Measurements from ENCODE around the gene WDR7. TPM values are rescaled to one million over a fixed set of nuclear protein-coding genes. Genes with fewer than 3 reads are reported as not detected.

WDR7 gene
- total and polyA plus RNA-seq, 2 experiments from 2014 or later, result 7.0 to 14.8 TPM

DNA sequence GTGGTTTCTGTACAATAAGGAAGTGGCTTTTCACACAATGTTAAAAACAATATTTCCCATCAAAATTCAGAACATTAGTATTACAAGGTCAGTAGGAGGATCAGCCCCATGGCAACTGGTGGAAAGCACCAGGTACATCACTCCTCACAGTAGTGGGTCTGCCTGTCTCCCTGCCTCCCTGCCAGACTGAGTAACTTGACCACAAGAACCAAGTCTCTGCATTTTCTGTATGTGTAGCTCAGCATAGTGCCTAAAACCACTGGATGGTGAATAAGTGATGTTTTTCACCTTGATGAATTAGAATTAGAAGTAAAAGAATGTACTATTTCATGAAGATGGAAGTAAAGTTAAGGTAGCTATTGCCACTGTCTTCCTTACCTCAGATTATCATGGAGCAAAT lies 4.1 kb upstream of the WDR7 start (continued):
- TF ChIP-seq, protein P1, sequence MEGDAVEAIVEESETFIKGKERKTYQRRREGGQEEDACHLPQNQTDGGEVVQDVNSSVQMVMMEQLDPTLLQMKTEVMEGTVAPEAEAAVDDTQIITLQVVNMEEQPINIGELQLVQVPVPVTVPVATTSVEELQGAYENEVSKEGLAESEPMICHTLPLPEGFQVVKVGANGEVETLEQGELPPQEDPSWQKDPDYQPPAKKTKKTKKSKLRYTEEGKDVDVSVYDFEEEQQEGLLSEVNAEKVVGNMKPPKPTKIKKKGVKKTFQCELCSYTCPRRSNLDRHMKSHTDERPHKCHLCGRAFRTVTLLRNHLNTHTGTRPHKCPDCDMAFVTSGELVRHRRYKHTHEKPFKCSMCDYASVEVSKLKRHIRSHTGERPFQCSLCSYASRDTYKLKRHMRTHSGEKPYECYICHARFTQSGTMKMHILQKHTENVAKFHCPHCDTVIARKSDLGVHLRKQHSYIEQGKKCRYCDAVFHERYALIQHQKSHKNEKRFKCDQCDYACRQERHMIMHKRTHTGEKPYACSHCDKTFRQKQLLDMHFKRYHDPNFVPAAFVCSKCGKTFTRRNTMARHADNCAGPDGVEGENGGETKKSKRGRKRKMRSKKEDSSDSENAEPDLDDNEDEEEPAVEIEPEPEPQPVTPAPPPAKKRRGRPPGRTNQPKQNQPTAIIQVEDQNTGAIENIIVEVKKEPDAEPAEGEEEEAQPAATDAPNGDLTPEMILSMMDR (conservative IDR thresholded peaks at IDR 0.05; ENCODE audit: low read depth in 2 of 2), result no peak
- TF ChIP-seq, protein P2, sequence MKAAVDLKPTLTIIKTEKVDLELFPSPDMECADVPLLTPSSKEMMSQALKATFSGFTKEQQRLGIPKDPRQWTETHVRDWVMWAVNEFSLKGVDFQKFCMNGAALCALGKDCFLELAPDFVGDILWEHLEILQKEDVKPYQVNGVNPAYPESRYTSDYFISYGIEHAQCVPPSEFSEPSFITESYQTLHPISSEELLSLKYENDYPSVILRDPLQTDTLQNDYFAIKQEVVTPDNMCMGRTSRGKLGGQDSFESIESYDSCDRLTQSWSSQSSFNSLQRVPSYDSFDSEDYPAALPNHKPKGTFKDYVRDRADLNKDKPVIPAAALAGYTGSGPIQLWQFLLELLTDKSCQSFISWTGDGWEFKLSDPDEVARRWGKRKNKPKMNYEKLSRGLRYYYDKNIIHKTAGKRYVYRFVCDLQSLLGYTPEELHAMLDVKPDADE (IDR thresholded peaks at IDR 0.05), result no peak
- TF ChIP-seq ZNF114 (CRISPR knock-in tag; IDR thresholded peaks at IDR 0.05) (no peak), EZH2 (IDR thresholded peaks at IDR 0.05; ENCODE audit: low read depth, unreplicated experiment) (no peak)

DNA sequence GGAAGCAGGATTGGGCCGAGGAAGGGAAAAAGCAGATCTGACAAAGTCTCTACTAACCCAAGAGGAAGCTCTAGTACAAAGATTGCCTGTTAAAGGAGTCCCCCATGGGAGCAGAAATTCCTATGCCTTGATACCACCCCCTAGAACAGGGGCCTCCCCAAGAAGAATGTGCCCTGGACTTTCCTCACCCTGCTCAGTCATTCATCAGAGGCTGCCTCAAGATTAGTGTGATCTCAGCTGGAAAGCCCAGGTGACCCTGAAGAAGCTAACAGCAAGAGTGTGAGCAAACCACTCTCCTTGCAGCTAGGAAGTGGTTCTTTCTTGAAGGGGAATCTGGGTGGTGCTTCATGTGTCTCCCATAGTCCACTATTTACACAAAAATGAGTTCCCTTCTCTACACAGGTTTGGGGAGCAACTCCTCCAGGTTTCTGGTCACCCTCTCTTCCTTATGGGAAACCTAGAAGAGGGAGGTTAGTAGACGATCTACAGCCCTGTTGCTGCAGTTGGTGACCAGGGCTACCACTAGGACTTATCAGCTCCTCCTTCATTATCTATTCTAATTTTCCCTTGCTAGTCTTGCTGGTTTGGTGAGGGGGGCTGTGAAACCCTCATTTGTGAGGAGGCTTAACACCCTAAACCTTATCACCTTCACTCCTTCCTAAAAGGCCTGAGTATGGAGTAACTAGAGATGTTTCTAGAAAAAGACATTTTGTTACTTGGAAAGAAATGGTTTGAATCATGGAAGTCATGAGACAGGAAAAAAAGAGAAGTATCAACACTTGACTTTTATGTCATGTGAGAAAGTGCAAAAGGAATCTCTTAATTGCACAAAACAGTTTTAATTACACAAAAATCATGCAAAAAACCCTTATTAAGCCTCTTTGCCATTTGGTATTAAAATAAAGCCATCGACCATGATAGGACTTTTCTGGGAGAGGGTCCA lies 2.9 kb upstream of the WDR7 start:
- Histone ChIP-seq H3K4me3 (no peak overlapping the region), H3K4me1 (ENCODE audit: insufficient read depth) (peaks cover 11% of the 10 kb centered on the region), H3K36me3 (ENCODE audit: insufficient read depth) (no peaks in the 10 kb centered on the region), H4K20me1 (replicated peaks; ENCODE audit: insufficient read depth) (peaks cover 6% of the 10 kb centered on the region; the same call in 1 of the 2 replicates), H3K79me2 (replicated peaks; ENCODE audit: insufficient read depth) (peaks cover 17% of the 10 kb centered on the region), H3F3A (replicated peaks; ENCODE audit: low read depth) (0 out of 2 replicates have a peak, but pooled peaks cover 9% of the 10 kb centered on the region), H3K27ac (ENCODE audit: low read depth) (no peak overlapping the region), H3K9me2 (ENCODE audit: insufficient read depth) (no peaks in the 10 kb centered on the region), H3K27me3 (ENCODE audit: insufficient read depth) (no peaks in the 10 kb centered on the region), H2AFZ (no peak overlapping the region), H3K4me2 (no peak overlapping the region)
- Mint-ChIP-seq H3K27me3 (ENCODE audit: insufficient read depth, low read depth, poor library complexity) (peaks cover 3% of the 10 kb centered on the region), H3K36me3 (ENCODE audit: low read depth) (no peaks in the 10 kb centered on the region), H3K27ac (no peak overlapping the region), H3K4me1 (peaks cover 13% of the 10 kb centered on the region), H3K9me3 (no peaks in the 10 kb centered on the region), H3K4me3 (no peak overlapping the region)
- ATAC-seq (no peak), DNase-seq (ENCODE audit: low spot score) (no peak)
- TF ChIP-seq STAT1 (IDR thresholded peaks at IDR 0.05; ENCODE audit: unreplicated experiment) (no peak), CREB1 (CRISPR knock-in tag; IDR thresholded peaks at IDR 0.05; ENCODE audit: low read depth) (no peak), ZNF331 (CRISPR knock-in tag; IDR thresholded peaks at IDR 0.05; ENCODE audit: low read depth) (no peak), ZNF114 (CRISPR knock-in tag; IDR thresholded peaks at IDR 0.05) (no peak), EZH2phosphoT487 (IDR thresholded peaks at IDR 0.05; ENCODE audit: unreplicated experiment) (no peak), NANOG (IDR thresholded peaks at IDR 0.05; ENCODE audit: borderline replicate concordance) (no peak), JUNB (IDR thresholded peaks at IDR 0.05; ENCODE audit: unreplicated experiment) (no peak), EZH2 (IDR thresholded peaks at IDR 0.05; ENCODE audit: low read depth, unreplicated experiment) (no peak), POLR2AphosphoS5 (IDR thresholded peaks at IDR 0.05; ENCODE audit: low read depth) (no peak)
- TF ChIP-seq, protein P3, sequence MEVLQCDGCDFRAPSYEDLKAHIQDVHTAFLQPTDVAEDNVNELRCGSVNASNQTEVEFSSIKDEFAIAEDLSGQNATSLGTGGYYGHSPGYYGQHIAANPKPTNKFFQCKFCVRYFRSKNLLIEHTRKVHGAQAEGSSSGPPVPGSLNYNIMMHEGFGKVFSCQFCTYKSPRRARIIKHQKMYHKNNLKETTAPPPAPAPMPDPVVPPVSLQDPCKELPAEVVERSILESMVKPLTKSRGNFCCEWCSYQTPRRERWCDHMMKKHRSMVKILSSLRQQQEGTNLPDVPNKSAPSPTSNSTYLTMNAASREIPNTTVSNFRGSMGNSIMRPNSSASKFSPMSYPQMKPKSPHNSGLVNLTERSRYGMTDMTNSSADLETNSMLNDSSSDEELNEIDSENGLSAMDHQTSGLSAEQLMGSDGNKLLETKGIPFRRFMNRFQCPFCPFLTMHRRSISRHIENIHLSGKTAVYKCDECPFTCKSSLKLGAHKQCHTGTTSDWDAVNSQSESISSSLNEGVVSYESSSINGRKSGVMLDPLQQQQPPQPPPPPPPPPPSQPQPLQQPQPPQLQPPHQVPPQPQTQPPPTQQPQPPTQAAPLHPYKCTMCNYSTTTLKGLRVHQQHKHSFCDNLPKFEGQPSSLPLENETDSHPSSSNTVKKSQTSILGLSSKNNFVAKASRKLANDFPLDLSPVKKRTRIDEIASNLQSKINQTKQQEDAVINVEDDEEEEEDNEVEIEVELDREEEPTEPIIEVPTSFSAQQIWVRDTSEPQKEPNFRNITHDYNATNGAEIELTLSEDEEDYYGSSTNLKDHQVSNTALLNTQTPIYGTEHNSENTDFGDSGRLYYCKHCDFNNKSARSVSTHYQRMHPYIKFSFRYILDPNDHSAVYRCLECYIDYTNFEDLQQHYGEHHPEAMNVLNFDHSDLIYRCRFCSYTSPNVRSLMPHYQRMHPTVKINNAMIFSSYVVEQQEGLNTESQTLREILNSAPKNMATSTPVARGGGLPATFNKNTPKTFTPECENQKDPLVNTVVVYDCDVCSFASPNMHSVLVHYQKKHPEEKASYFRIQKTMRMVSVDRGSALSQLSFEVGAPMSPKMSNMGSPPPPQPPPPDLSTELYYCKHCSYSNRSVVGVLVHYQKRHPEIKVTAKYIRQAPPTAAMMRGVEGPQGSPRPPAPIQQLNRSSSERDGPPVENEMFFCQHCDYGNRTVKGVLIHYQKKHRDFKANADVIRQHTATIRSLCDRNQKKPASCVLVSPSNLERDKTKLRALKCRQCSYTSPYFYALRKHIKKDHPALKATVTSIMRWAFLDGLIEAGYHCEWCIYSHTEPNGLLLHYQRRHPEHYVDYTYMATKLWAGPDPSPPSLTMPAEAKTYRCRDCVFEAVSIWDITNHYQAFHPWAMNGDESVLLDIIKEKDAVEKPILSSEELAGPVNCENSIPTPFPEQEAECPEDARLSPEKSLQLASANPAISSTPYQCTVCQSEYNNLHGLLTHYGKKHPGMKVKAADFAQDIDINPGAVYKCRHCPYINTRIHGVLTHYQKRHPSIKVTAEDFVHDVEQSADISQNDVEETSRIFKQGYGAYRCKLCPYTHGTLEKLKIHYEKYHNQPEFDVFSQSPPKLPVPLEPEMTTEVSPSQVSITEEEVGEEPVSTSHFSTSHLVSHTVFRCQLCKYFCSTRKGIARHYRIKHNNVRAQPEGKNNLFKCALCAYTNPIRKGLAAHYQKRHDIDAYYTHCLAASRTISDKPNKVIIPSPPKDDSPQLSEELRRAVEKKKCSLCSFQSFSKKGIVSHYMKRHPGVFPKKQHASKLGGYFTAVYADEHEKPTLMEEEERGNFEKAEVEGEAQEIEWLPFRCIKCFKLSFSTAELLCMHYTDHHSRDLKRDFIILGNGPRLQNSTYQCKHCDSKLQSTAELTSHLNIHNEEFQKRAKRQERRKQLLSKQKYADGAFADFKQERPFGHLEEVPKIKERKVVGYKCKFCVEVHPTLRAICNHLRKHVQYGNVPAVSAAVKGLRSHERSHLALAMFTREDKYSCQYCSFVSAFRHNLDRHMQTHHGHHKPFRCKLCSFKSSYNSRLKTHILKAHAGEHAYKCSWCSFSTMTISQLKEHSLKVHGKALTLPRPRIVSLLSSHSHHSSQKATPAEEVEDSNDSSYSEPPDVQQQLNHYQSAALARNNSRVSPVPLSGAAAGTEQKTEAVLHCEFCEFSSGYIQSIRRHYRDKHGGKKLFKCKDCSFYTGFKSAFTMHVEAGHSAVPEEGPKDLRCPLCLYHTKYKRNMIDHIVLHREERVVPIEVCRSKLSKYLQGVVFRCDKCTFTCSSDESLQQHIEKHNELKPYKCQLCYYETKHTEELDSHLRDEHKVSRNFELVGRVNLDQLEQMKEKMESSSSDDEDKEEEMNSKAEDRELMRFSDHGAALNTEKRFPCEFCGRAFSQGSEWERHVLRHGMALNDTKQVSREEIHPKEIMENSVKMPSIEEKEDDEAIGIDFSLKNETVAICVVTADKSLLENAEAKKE (CRISPR knock-in tag; IDR thresholded peaks at IDR 0.05), result no peak
- TF ChIP-seq, protein P1 (conservative IDR thresholded peaks at IDR 0.05; ENCODE audit: low read depth in 2 of 2), result no peak
